Spinal cord (tissue), 10 donors: ENCODE results near the gene GABRB3. TPM values are rescaled to one million over a fixed set of nuclear protein-coding genes. Genes with fewer than 3 reads are reported as not detected.
"Not testable (repeated sequence)": the region's sequence is repeated elsewhere in the genome, so short reads cannot be mapped to it uniquely, and the experiment has no call there.

Experiments
- DNase-seq, 6 donors: peaks; one replicate each; pipeline versions ENCODE4 v3.0.0 to v3.0.0-alpha.2; 2013 to 2015; ENCODE audit warnings: low spot score in 6 of 6, low read depth in 4 of 6
- H3K27ac ChIP-seq: one replicate; pipeline ENCODE4 v1.5.1; 2013; ENCODE audit warnings: low read depth, low read length, control low read depth
- H3K27me3 ChIP-seq: one replicate; pipeline ENCODE4 v1.6.1; 2013; ENCODE audit warnings: low read length; ENCODE audit not compliant: control insufficient read depth, insufficient read depth
- H3K36me3 ChIP-seq: one replicate; pipeline ENCODE4 v1.6.1; 2013; ENCODE audit warnings: low read length; ENCODE audit not compliant: control insufficient read depth, insufficient read depth
- H3K4me1 ChIP-seq: one replicate; pipeline ENCODE4 v1.6.1; 2013; ENCODE audit warnings: low read length; ENCODE audit not compliant: control insufficient read depth, insufficient read depth
- H3K4me3 ChIP-seq: one replicate; pipeline ENCODE4 v1.5.1; 2013; ENCODE audit warnings: low read depth, low read length, control low read depth
- H3K9me3 ChIP-seq: one replicate; pipeline ENCODE4 v1.6.1; 2013; ENCODE audit warnings: low read length; ENCODE audit not compliant: control insufficient read depth, insufficient read depth
- WGBS: methylation state at CpG from one replicate; pipeline ENCODE4 v1.1.5; 2013; ENCODE audit warnings: missing lambda C conversion rate; ENCODE audit not compliant: insufficient coverage; 5-methylcytosine and 5-hydroxymethylcytosine counted together
- polyA plus RNA-seq, 2 donors: library from polyadenylated mRNA; unstranded; fragments of 120-200 nt; gene quantifications; one replicate each; pipeline ENCODE4 v1.2.1, GENCODE V29; 2013; ENCODE audit not compliant: insufficient read length in 2 of 2
- total RNA-seq, 2 donors: library from RNA; depleted of rRNA in 1 of 2; stranded (reverse); fragments of 120-200 nt in 1 of 2; fragments of >200 nt in 1 of 2; gene quantifications; one replicate each; pipeline versions ENCODE4 v1.2.3 to v1.2.4, GENCODE V29; 2013 to 2014
- donor health status: healthy.

Gene GABRB3
- total and polyA plus RNA-seq, 4 donors, result 28.7 to 79.5 (median 70.3) TPM

GRCh38 chr15:26720546-26720945, 52.3 kb downstream of the GABRB3 start:
- H3K27ac ChIP-seq, result no peak overlapping the region
- no peaks in the 10 kb centered on the region for H3K27me3 ChIP-seq
- no peaks in the 10 kb centered on the region for H3K4me1 ChIP-seq
- H3K9me3 ChIP-seq, result no peaks in the 10 kb centered on the region
- H3K4me3 ChIP-seq, result no peak overlapping the region
- WGBS, result 27% methylated on average over 3 of the region's 5 CpGs
- DNase-seq, result no peak
- no peaks in the 10 kb centered on the region for H3K36me3 ChIP-seq

- DNase-seq, H3K36me3 ChIP-seq, H3K4me1 ChIP-seq, H3K27ac ChIP-seq, H3K27me3 ChIP-seq, H3K4me3 ChIP-seq, H3K9me3 ChIP-seq: not testable (repeated sequence)
- 34% methylated on average over 5 of the region's 5 CpGs for WGBS
Measured at GRCh38 chr15:26719866-26720265, 53.0 kb downstream of the GABRB3 start.

DNA sequence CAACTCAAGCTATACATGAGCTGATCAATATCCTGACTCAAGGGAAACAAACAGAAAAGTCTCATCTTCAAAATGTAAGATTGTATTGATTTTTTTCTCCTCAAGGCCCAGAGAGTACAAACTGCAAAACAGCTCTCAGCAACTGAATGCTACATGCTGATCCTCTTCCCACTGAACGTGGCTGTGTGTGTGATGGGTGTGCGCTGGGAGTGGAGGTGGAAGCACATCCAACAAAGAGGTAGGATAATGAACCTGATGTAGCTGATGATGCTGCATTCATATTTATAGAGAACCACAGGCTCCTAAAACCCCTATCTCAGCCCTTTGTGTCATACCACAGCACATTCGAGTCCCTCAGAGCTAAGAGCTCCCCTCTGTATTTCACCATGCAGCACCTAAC, 56.8 kb downstream of the GABRB3 start:
- no peak for DNase-seq
- H3K36me3 ChIP-seq, result no peaks in the 10 kb centered on the region
- H3K9me3 ChIP-seq, result no peaks in the 10 kb centered on the region
- 77% methylated on average over 1 of the region's 3 CpGs for WGBS
- H3K27me3 ChIP-seq, result no peaks in the 10 kb centered on the region
- no peak overlapping the region for H3K27ac ChIP-seq
- no peak overlapping the region for H3K4me3 ChIP-seq
- peaks cover 12% of the 10 kb centered on the region for H3K4me1 ChIP-seq

- no peak for DNase-seq
- Histone ChIP-seq H3K36me3 (no peaks in the 10 kb centered on the region), H3K27me3 (no peaks in the 10 kb centered on the region), H3K4me1 (peaks cover 12% of the 10 kb centered on the region), H3K9me3 (no peaks in the 10 kb centered on the region), H3K4me3 (no peak overlapping the region), H3K27ac (no peak overlapping the region)
- whole genome bisulfite sequencing, result 96% methylated on average over 5 of the region's 5 CpGs
Measured at GRCh38 chr15:26713498-26713897, 59.4 kb downstream of the GABRB3 start.

- no peak overlapping the region for H3K4me3 ChIP-seq
- no peak for DNase-seq
Measured at GRCh38 chr15:26712335-26712734, 60.5 kb downstream of the GABRB3 start.

DNA sequence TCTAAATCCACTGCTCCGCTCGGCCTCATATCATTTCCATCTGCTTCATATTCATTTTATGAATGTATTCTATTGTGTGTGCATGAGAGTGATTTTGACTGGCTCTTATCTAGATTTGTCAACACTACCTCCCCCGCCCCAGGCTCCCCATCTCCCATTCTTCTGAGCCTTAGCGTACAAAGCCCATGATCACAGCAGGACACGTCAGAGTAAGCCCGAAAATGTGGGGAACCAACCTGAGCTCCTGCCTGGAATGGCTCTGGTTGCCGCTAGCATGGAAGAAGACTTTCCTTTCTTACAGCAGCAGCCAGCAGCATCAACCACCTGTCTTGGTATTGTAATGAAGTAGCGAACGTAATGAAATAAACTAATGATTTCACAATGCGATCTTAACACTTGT, 61.4 kb downstream of the GABRB3 start:
- Histone ChIP-seq H3K4me3 (no peak overlapping the region), H3K9me3 (no peaks in the 10 kb centered on the region), H3K4me1 (peaks cover 12% of the 10 kb centered on the region), H3K36me3 (no peaks in the 10 kb centered on the region), H3K27ac (no peak overlapping the region), H3K27me3 (no peaks in the 10 kb centered on the region)
- 79% methylated on average over 6 of the region's 10 CpGs for WGBS
- DNase-seq, result peak in 1 of 6 donors; percentile 54

More at GRCh38 chr15:26712335-26712734, 60.5 kb downstream of the GABRB3 start:
- H3K9me3 ChIP-seq, result no peaks in the 10 kb centered on the region
- 63% methylated on average over 5 of the region's 5 CpGs for WGBS
- no peaks in the 10 kb centered on the region for H3K36me3 ChIP-seq
- no peaks in the 10 kb centered on the region for H3K27me3 ChIP-seq
- no peak overlapping the region for H3K27ac ChIP-seq
- peaks cover 12% of the 10 kb centered on the region for H3K4me1 ChIP-seq

DNA sequence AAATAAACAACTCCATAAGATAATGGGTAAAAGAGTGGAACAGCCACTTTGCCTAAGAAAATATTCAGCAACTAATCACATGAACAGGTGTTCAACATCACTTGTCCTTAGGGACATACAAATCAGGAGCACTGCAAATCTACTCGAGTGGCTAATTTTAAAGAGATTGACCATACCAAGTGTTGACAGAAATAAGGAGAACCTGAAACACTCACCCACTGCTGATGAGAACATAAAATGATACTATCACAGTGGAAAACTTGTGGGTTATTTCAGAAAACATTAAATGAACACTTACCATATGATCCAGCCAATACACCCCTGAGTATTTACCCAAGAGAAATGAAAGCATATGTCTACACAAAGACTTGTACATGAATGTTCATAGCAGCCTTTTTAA, 70.5 kb downstream of the GABRB3 start:
- Histone ChIP-seq H3K4me1 (no peaks in the 10 kb centered on the region), H3K9me3 (peaks cover 1% of the 10 kb centered on the region), H3K27ac (no peak overlapping the region), H3K4me3 (no peak overlapping the region), H3K36me3 (no peaks in the 10 kb centered on the region), H3K27me3 (no peaks in the 10 kb centered on the region)
- no peak for DNase-seq
- WGBS, result no CpG with 5 or more reads among the region's 1 CpG

GRCh38 chr15:26698555-26698954, 74.3 kb downstream of the GABRB3 start:
- H3K4me3 ChIP-seq, result no peak overlapping the region
- H3K27me3 ChIP-seq, result no peaks in the 10 kb centered on the region
- 0% methylated on average over 1 of the region's 5 CpGs for WGBS
- H3K36me3 ChIP-seq, result no peaks in the 10 kb centered on the region
- DNase-seq, result peak in 2 of 6 donors; percentile 50 to 56
- H3K9me3 ChIP-seq, result peaks cover 9% of the 10 kb centered on the region
- H3K4me1 ChIP-seq, result no peaks in the 10 kb centered on the region
- H3K27ac ChIP-seq, result no peak overlapping the region

GRCh38 chr15:26697913-26698312, 75.0 kb downstream of the GABRB3 start:
- peaks cover 9% of the 10 kb centered on the region for H3K9me3 ChIP-seq
- 59% methylated on average over 2 of the region's 6 CpGs for WGBS
- H3K4me1 ChIP-seq, result no peaks in the 10 kb centered on the region
- no peaks in the 10 kb centered on the region for H3K27me3 ChIP-seq
- no peak overlapping the region for H3K27ac ChIP-seq
- DNase-seq, result peak in 2 of 6 donors; percentile 67 to 76
- no peak overlapping the region for H3K4me3 ChIP-seq
- H3K36me3 ChIP-seq, result no peaks in the 10 kb centered on the region

DNA sequence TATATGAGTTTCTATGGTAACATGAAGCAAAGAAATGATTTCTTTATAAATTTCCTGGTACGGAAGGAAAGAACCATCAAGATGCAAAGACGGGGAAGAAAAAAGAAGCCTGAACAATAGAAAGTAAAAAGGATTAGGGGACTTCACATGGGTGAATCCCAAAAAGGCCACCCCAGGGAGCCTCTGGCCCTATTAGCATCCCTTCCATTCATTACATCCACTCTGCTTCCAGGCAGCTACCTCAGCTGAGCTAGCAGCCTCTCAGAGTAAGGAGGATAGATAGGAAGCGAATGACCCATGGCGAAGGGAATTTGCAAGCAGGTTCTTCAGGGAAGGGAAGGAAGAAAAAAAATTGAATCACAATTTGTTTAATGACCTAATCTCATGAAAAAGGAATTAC, 81.6 kb downstream of the GABRB3 start:
- Histone ChIP-seq H3K27me3 (no peaks in the 10 kb centered on the region), H3K4me3 (no peak overlapping the region), H3K36me3 (no peaks in the 10 kb centered on the region), H3K9me3 (peaks cover 8% of the 10 kb centered on the region), H3K4me1 (no peaks in the 10 kb centered on the region), H3K27ac (no peak overlapping the region)
- no CpG with 5 or more reads among the region's 4 CpGs for WGBS
- peak in 1 of 6 donors; percentile 67 for DNase-seq
